Natural killer cell (primary cell): Measurements from ENCODE around the gene KDM3B. TPM values are rescaled to one million over a fixed set of nuclear protein-coding genes. Genes with fewer than 3 reads are reported as not detected.

ENCODE experiments used
- ATAC-seq, 3 donors: fragments of 150-1000 bp in 2 of 3; fragments of 200-7000 bp in 1 of 3; cut with Tn5 transposase; 1 replicate in 1 of 3; 2 replicates in 2 of 3; pipeline ENCODE4 v1.10.0; 2021; ENCODE audit warnings: mild to moderate bottlenecking in 2 of 3, moderate library complexity in 2 of 3
- DNase-seq, 2 donors: peaks; one replicate each; pipeline versions ENCODE4 v3.0.0 to v3.0.0-alpha.2; 2013 to 2021; ENCODE audit warnings: mixed read lengths in 1 of 2
- H3K27ac ChIP-seq: one replicate; pipeline ENCODE4 v1.5.1; 2013; ENCODE audit warnings: mild to moderate bottlenecking, low read length
- H3K27me3 ChIP-seq: one replicate; pipeline ENCODE4 v1.6.1; 2013; ENCODE audit warnings: low read length; ENCODE audit not compliant: control insufficient read depth, insufficient read depth
- H3K36me3 ChIP-seq: one replicate; pipeline ENCODE4 v1.6.1; 2013; ENCODE audit warnings: low read length; ENCODE audit not compliant: control insufficient read depth, insufficient read depth
- H3K4me1 ChIP-seq: one replicate; pipeline ENCODE4 v1.6.1; 2013; ENCODE audit warnings: low read length; ENCODE audit not compliant: control insufficient read depth, insufficient read depth
- H3K4me3 ChIP-seq: one replicate; pipeline ENCODE4 v1.5.1; 2013; ENCODE audit warnings: low read length
- H3K9me3 ChIP-seq: one replicate; pipeline ENCODE4 v1.6.1; 2013; ENCODE audit warnings: low read length; ENCODE audit not compliant: control insufficient read depth, insufficient read depth
- H3K27ac Mint-ChIP-seq, 2 donors: one replicate each; pipeline ENCODE4 v1.8.0; 2022; ENCODE audit warnings: mild to moderate bottlenecking in 2 of 2, mixed read lengths in 2 of 2, moderate library complexity in 1 of 2
- H3K27me3 Mint-ChIP-seq, 2 donors: one replicate each; pipeline ENCODE4 v1.8.0; 2022; ENCODE audit warnings: low read depth in 2 of 2, mixed read lengths in 2 of 2
- H3K36me3 Mint-ChIP-seq: one replicate; pipeline ENCODE4 v1.8.0; 2022; ENCODE audit warnings: mixed read lengths
- H3K4me1 Mint-ChIP-seq, 2 donors: one replicate each; pipeline ENCODE4 v1.8.0; 2022; ENCODE audit warnings: mixed read lengths in 2 of 2
- H3K4me3 Mint-ChIP-seq: one replicate; pipeline ENCODE4 v1.8.0; 2022; ENCODE audit warnings: mild to moderate bottlenecking, moderate library complexity, mixed read lengths
- H3K9me3 Mint-ChIP-seq, 2 donors: one replicate each; pipeline ENCODE4 v1.8.0; 2022; ENCODE audit warnings: mixed read lengths in 2 of 2
- CTCF ChIP-seq: fragments of 200-600 bp; IDR thresholded peaks from one replicate; pipeline ENCODE4 v1.8.0; 2022; ENCODE audit warnings: antibody characterized with exemption
- WGBS: methylation state at CpG from one replicate; pipeline ENCODE4 v1.1.7; 2013; ENCODE audit warnings: missing lambda C conversion rate; ENCODE audit not compliant: insufficient coverage; 5-methylcytosine and 5-hydroxymethylcytosine counted together
- intact Hi-C: fragments of 100-400 bp; cut with micrococcal nuclease; formaldehyde crosslinking; loops from one replicate; pipeline ENCODE4 v1.14.2; 2022
- total RNA-seq, 4 donors: library from RNA; stranded (reverse); fragments of 120-200 nt in 1 of 4; gene quantifications; one replicate each; pipeline versions ENCODE4 v1.2.3 to v1.2.4, GENCODE V29; 2013 to 2022

Gene KDM3B
- total RNA-seq, 3 donors from 2014 or later (not counting 1 experiment from before 2014, with no cell fraction given): 82.3 to 87.1 (median 82.3) TPM

GRCh38 chr5:138444774-138445546 is 92.5 kb downstream of the KDM3B start:
- no peaks in the 10 kb centered on the region for H3K9me3 Mint-ChIP-seq
- WGBS: 93% methylated on average over 22 of the region's 22 CpGs
- no peak for TF ChIP-seq CTCF
- DNase-seq (no peak), ATAC-seq (no peak)
- peaks cover 4% of the 10 kb centered on the region for H3K4me1 ChIP-seq
- no peaks in the 10 kb centered on the region for H3K27me3 ChIP-seq
- intact Hi-C loops: no loop called here
- H3K4me3 Mint-ChIP-seq: no peak overlapping the region
- H3K27ac ChIP-seq: no peak overlapping the region
- H3K9me3 ChIP-seq: no peaks in the 10 kb centered on the region
- H3K27ac Mint-ChIP-seq: no peak overlapping the region
- no peaks in the 10 kb centered on the region for H3K36me3 ChIP-seq
- H3K27me3 Mint-ChIP-seq: peaks cover 0 to 9% of the 10 kb centered on the region in 2 donors
- H3K4me3 ChIP-seq: no peak overlapping the region
- H3K4me1 Mint-ChIP-seq: peaks cover 1 to 11% of the 10 kb centered on the region in 2 donors
- H3K36me3 Mint-ChIP-seq: no peaks in the 10 kb centered on the region

- H3K27me3 Mint-ChIP-seq: peaks cover 0 to 4% of the 10 kb centered on the region in 2 donors
- intact Hi-C loops: no loop called here
- DNase-seq (no peak), ATAC-seq (no peak)
- H3K4me1 Mint-ChIP-seq: peaks cover 5 to 7% of the 10 kb centered on the region in 2 donors
- Histone ChIP-seq H3K27me3 (no peaks in the 10 kb centered on the region), H3K36me3 (no peaks in the 10 kb centered on the region), H3K27ac (no peak overlapping the region), H3K4me1 (peaks cover 9% of the 10 kb centered on the region), H3K9me3 (no peaks in the 10 kb centered on the region), H3K4me3 (no peak overlapping the region)
- H3K9me3 Mint-ChIP-seq: no peaks in the 10 kb centered on the region
- H3K4me3 Mint-ChIP-seq: no peak overlapping the region
- H3K27ac Mint-ChIP-seq: no peak overlapping the region
- WGBS: 91% methylated on average over 18 of the region's 18 CpGs
- no peaks in the 10 kb centered on the region for H3K36me3 Mint-ChIP-seq
- TF ChIP-seq CTCF: no peak
Measured at GRCh38 chr5:138445547-138446271, 93.2 kb downstream of the KDM3B start.

- no peak for TF ChIP-seq CTCF
- Mint-ChIP-seq H3K27me3 (peaks cover 0 to 4% of the 10 kb centered on the region in 2 donors), H3K27ac (peak overlapping the region in 1 of 2 donors; percentile 11), H3K36me3 (no peaks in the 10 kb centered on the region), H3K4me1 (peaks cover 5 to 6% of the 10 kb centered on the region in 2 donors), H3K4me3 (no peak overlapping the region), H3K9me3 (no peaks in the 10 kb centered on the region)
- DNase-seq: no peak
- Histone ChIP-seq H3K9me3 (no peaks in the 10 kb centered on the region), H3K27me3 (no peaks in the 10 kb centered on the region), H3K27ac (no peak overlapping the region), H3K4me1 (peaks cover 9% of the 10 kb centered on the region), H3K36me3 (no peaks in the 10 kb centered on the region), H3K4me3 (no peak overlapping the region)
- WGBS: 87% methylated on average over 6 of the region's 6 CpGs
- no peak for ATAC-seq
- intact Hi-C loops: no loop called here
Measured at GRCh38 chr5:138448070-138448469, 95.6 kb downstream of the KDM3B start.
